Caco-2 (cell line): Measurements from ENCODE around the gene ARPP21. TPM values are rescaled to one million over a fixed set of nuclear protein-coding genes. Genes with fewer than 3 reads are reported as not detected.

Source experiments
- BruUV-seq: library from RNA; stranded (reverse); fragments of 400-500 nt; replicated peaks from 2 replicates; lab custom pipeline; 2021; lab: Mats Ljungman, UMichigan
- CTCF ChIA-PET: fragments of 300-600 bp; sonication (Branson Sonifier 250); formaldehyde crosslinking; loops from one replicate; lab custom pipeline; 2022; ENCODE audit warnings: antibody characterized with exemption; lab: Charles Lee
- POLR2A ChIA-PET: fragments of 300-600 bp; sonication (Branson Sonifier 250); formaldehyde crosslinking; loops from one replicate; lab custom pipeline; 2022; ENCODE audit warnings: antibody characterized with exemption; lab: Charles Lee
- DNase-seq, 2 experiments: peaks; one replicate each; pipeline versions ENCODE4 v3.0.0 to v3.0.0-alpha.2; 2020 to 2022
- H3K27me3 ChIP-seq: replicated peaks from 2 replicates; pipeline ENCODE4 v1.6.0; 2011; ENCODE audit warnings: low read length; ENCODE audit not compliant: control insufficient read depth, insufficient read depth
- H3K36me3 ChIP-seq: 2 replicates; pipeline ENCODE4 v1.5.1; 2011; ENCODE audit warnings: low read length; ENCODE audit not compliant: control insufficient read depth, insufficient read depth
- H3K4me1 ChIP-seq: fragments of 250-450 bp; sonication (Bioruptor Pico); 2 replicates; pipeline ENCODE4 v1.5.1; 2020; ENCODE audit warnings: mild to moderate bottlenecking
- H3K4me3 ChIP-seq: 2 replicates; pipeline ENCODE4 v1.5.1; 2011; ENCODE audit warnings: low read depth, mild to moderate bottlenecking, control low read depth, low read length
- H3K9me3 ChIP-seq: fragments of 250-450 bp; sonication (Bioruptor Pico); 2 replicates; pipeline ENCODE4 v1.5.1; 2020; ENCODE audit warnings: mild to moderate bottlenecking, moderate library complexity
- H3K27ac Mint-ChIP-seq: one replicate; pipeline ENCODE4 v1.8.0; 2022; ENCODE audit warnings: mixed read lengths; ENCODE audit not compliant: unreplicated experiment
- H3K27me3 Mint-ChIP-seq: one replicate; pipeline ENCODE4 v1.8.0; 2022; ENCODE audit warnings: mixed read lengths; ENCODE audit not compliant: insufficient read depth, unreplicated experiment
- H3K36me3 Mint-ChIP-seq: one replicate; pipeline ENCODE4 v1.8.0; 2022; ENCODE audit warnings: mild to moderate bottlenecking, mixed read lengths; ENCODE audit not compliant: insufficient read depth, unreplicated experiment
- H3K4me1 Mint-ChIP-seq: one replicate; pipeline ENCODE4 v1.8.0; 2022; ENCODE audit warnings: low read depth, mixed read lengths; ENCODE audit not compliant: unreplicated experiment
- H3K4me3 Mint-ChIP-seq: one replicate; pipeline ENCODE4 v1.8.0; 2022; ENCODE audit warnings: mild to moderate bottlenecking, moderate library complexity, mixed read lengths; ENCODE audit not compliant: unreplicated experiment
- H3K9me3 Mint-ChIP-seq: one replicate; pipeline ENCODE4 v1.8.0; 2022; ENCODE audit warnings: mixed read lengths; ENCODE audit not compliant: unreplicated experiment
- intact Hi-C: fragments of 100-400 bp; cut with micrococcal nuclease; formaldehyde crosslinking; loops from one replicate; pipeline ENCODE4 v1.10.0; 2022; ENCODE audit not compliant: unreplicated experiment
- total RNA-seq: library from RNA; stranded (reverse); gene quantifications from 2 replicates; pipeline ENCODE4 v1.2.3, GENCODE V29; 2022
- TF ChIP-seq, protein P1 (sequence below), 2 experiments: fragments of 200-600 bp in 1 of 2; IDR thresholded peaks; 1 replicate in 1 of 2; 2 replicates in 1 of 2; pipeline versions ENCODE4 v1.5.1 to v1.8.0; 2011 to 2022; ENCODE audit warnings: antibody characterized with exemption in 1 of 2, control low read depth in 1 of 2, inconsistent platforms in 1 of 2, low read depth in 1 of 2, low read length in 1 of 2, mild to moderate bottlenecking in 1 of 2, moderate library complexity in 1 of 2; ENCODE audit not compliant: insufficient read depth in 1 of 2, severe bottlenecking in 1 of 2, unreplicated experiment in 1 of 2

Gene ARPP21
- total RNA-seq, 1 experiment from 2014 or later, result not detected

DNA sequence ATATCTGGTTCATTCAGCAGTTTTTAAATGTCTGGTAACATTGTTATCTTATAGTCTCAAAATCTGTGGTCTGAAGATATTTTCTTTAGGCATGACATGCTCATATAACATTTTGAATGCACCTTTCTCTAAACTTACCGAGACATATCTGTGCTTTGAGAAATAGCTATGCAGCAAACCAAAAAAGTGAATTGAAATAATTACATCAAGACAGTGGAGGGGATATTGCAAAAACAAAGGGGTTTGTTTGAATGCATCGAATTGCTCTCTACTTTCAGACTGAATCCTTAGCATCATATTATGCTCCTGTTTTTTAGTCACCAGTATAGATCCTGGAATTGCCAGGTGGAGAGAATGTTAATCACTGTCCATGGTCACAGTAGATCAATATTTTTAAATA, 5.1 kb downstream of the ARPP21 start:
- CTCF ChIA-PET, result no interaction called here
- POLR2A ChIA-PET, result no interaction called here

DNA sequence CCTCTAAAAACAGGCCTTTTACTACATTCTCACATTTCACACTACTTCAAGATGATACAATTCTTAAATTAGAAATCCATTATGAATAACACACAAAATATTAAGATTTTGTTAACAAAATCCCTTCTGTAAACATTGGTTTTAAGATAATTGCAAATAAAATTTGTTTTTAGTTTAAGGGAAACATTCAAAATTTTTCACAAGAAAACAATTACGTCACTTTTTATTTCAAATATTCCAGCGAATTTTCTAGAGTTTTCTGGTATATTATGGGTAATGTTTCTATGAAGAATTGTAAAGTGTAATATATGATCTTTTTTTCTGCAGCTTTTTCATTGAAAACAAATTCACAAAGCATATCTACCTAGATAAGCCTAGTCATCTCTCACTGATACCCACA, 5.9 kb downstream of the ARPP21 start:
- Histone ChIP-seq H3K36me3 (no peaks in the 10 kb centered on the region), H3K27me3 (no peaks in the 10 kb centered on the region), H3K9me3 (no peaks in the 10 kb centered on the region), H3K4me3 (no peak overlapping the region), H3K4me1 (no peaks in the 10 kb centered on the region)
- TF ChIP-seq, protein P1, sequence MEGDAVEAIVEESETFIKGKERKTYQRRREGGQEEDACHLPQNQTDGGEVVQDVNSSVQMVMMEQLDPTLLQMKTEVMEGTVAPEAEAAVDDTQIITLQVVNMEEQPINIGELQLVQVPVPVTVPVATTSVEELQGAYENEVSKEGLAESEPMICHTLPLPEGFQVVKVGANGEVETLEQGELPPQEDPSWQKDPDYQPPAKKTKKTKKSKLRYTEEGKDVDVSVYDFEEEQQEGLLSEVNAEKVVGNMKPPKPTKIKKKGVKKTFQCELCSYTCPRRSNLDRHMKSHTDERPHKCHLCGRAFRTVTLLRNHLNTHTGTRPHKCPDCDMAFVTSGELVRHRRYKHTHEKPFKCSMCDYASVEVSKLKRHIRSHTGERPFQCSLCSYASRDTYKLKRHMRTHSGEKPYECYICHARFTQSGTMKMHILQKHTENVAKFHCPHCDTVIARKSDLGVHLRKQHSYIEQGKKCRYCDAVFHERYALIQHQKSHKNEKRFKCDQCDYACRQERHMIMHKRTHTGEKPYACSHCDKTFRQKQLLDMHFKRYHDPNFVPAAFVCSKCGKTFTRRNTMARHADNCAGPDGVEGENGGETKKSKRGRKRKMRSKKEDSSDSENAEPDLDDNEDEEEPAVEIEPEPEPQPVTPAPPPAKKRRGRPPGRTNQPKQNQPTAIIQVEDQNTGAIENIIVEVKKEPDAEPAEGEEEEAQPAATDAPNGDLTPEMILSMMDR (IDR thresholded peaks at IDR 0.05; ENCODE audit: insufficient read depth in 1 of 2, low read depth in 1 of 2, low read length in 1 of 2, severe bottlenecking in 1 of 2, unreplicated experiment in 1 of 2), result no peak
- intact Hi-C loops, result no loop called here
- no peaks in the 10 kb centered on the region for H3K4me1 Mint-ChIP-seq
- H3K4me3 Mint-ChIP-seq, result no peak overlapping the region
- DNase-seq, result no peak
- no peaks in the 10 kb centered on the region for H3K27me3 Mint-ChIP-seq
- no peak overlapping the region for H3K27ac Mint-ChIP-seq
- POLR2A ChIA-PET, result no interaction called here
- H3K9me3 Mint-ChIP-seq, result no peaks in the 10 kb centered on the region
- H3K36me3 Mint-ChIP-seq, result no peaks in the 10 kb centered on the region
- no TSS peak for BruUV-seq
- CTCF ChIA-PET, result no interaction called here

More for the DNA sequence above, 5.1 kb downstream of the ARPP21 start:
- H3K36me3 Mint-ChIP-seq, result no peaks in the 10 kb centered on the region
- BruUV-seq, result no TSS peak
- DNase-seq, result no peak
- H3K4me3 Mint-ChIP-seq, result no peak overlapping the region
- intact Hi-C loops, result no loop called here
- Histone ChIP-seq H3K4me1 (no peaks in the 10 kb centered on the region), H3K4me3 (no peak overlapping the region), H3K9me3 (no peaks in the 10 kb centered on the region), H3K36me3 (no peaks in the 10 kb centered on the region), H3K27me3 (no peaks in the 10 kb centered on the region)
- H3K9me3 Mint-ChIP-seq, result no peaks in the 10 kb centered on the region
- H3K27ac Mint-ChIP-seq, result no peak overlapping the region
- H3K4me1 Mint-ChIP-seq, result no peaks in the 10 kb centered on the region
- peaks cover 3% of the 10 kb centered on the region for H3K27me3 Mint-ChIP-seq
- TF ChIP-seq, protein P1 (IDR thresholded peaks at IDR 0.05; ENCODE audit: insufficient read depth in 1 of 2, low read depth in 1 of 2, low read length in 1 of 2, severe bottlenecking in 1 of 2, unreplicated experiment in 1 of 2), result no peak

DNA sequence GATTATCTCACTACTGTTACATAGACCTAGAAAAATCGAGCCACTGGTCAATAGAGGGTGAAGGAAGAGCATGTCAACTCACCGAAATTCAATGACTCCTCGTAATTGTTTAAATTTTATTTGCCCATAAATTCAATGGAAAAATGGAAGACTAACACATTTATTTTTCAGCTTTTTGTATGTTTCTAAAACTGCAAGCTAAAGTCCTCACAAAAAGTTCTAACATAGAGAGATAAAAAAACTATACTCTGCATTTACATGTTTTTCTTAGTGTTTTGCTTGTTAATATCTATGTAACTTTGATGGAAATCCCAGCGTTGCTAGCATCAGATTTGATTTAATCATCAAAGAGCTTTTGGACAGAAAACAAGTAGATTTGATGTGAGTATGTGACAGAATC, 6.8 kb downstream of the ARPP21 start:
- Mint-ChIP-seq H3K9me3 (no peaks in the 10 kb centered on the region), H3K36me3 (no peaks in the 10 kb centered on the region), H3K27me3 (no peaks in the 10 kb centered on the region), H3K4me1 (no peaks in the 10 kb centered on the region), H3K4me3 (no peak overlapping the region), H3K27ac (no peak overlapping the region)
- Histone ChIP-seq H3K36me3 (no peaks in the 10 kb centered on the region), H3K4me3 (no peak overlapping the region), H3K9me3 (no peaks in the 10 kb centered on the region), H3K4me1 (no peaks in the 10 kb centered on the region), H3K27me3 (no peaks in the 10 kb centered on the region)
- intact Hi-C loops, result no loop called here
- no TSS peak for BruUV-seq
- CTCF ChIA-PET, result no interaction called here
- POLR2A ChIA-PET, result no interaction called here
- DNase-seq, result no peak
- TF ChIP-seq, protein P1 (IDR thresholded peaks at IDR 0.05; ENCODE audit: insufficient read depth in 1 of 2, low read depth in 1 of 2, low read length in 1 of 2, severe bottlenecking in 1 of 2, unreplicated experiment in 1 of 2), result no peak
